ENCODE measurements around the gene GCN1.

- no peak for TF ChIP-seq EP300 (IDR thresholded peaks at IDR 0.05)
- TF ChIP-seq, protein P1, sequence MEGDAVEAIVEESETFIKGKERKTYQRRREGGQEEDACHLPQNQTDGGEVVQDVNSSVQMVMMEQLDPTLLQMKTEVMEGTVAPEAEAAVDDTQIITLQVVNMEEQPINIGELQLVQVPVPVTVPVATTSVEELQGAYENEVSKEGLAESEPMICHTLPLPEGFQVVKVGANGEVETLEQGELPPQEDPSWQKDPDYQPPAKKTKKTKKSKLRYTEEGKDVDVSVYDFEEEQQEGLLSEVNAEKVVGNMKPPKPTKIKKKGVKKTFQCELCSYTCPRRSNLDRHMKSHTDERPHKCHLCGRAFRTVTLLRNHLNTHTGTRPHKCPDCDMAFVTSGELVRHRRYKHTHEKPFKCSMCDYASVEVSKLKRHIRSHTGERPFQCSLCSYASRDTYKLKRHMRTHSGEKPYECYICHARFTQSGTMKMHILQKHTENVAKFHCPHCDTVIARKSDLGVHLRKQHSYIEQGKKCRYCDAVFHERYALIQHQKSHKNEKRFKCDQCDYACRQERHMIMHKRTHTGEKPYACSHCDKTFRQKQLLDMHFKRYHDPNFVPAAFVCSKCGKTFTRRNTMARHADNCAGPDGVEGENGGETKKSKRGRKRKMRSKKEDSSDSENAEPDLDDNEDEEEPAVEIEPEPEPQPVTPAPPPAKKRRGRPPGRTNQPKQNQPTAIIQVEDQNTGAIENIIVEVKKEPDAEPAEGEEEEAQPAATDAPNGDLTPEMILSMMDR (IDR thresholded peaks at IDR 0.05) = no peak
- TF ChIP-seq POLR2AphosphoS5 (IDR thresholded peaks at IDR 0.05) = no peak
- TF ChIP-seq POLR2A (IDR thresholded peaks at IDR 0.05) = no peak
Measured at GRCh38 chr12:120213758-120214157, 19.2 kb upstream of the GCN1 start.
